Stomach (tissue), 4 donors: ENCODE data around the gene MRPS18A.

Experiments used
- EP300 ChIP-seq: sonication (generic); formaldehyde crosslinking; IDR thresholded peaks from one replicate; pipeline ENCODE4 v1.6.1; 2017; ENCODE audit warnings: antibody characterized with exemption
- POLR2A ChIP-seq, 4 donors: fragments of 450-650 bp; IDR thresholded peaks; one replicate each; pipeline ENCODE4 v1.6.1; 2016; ENCODE audit warnings: antibody characterized with exemption in 4 of 4, control low read depth in 2 of 4, mild to moderate bottlenecking in 1 of 4, moderate library complexity in 1 of 4
- TF ChIP-seq, protein P1 (sequence below), 7 experiments: fragments of 450-650 bp in 4 of 7; fragments of 200-600 bp in 3 of 7; sonication (generic) in 3 of 7; IDR thresholded peaks; one replicate each; pipeline ENCODE4 v1.5.1; 2016 to 2019; ENCODE audit warnings: antibody characterized with exemption in 7 of 7, control low read depth in 2 of 7, mild to moderate bottlenecking in 1 of 7

DNA sequence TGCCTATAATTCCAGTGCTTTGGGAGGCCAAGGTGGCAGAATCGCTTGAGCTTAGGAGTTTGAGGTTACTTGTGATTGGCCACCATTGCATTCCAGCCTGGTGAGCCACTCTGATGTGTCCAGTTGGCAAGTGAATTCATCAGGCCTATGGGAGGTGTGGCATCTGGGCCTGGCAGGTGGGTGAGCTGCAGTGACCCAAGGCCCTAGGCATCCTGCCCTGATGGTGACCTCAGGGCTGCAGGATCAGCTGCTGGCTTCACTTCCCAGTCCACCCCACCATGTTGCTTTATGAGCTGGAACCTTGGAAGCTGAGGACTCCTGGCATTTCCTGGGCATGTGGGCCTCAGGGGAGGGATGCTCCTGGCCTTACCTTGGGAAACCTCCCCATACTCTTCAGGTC is 22.2 kb downstream of the MRPS18A start:
- TF ChIP-seq POLR2A (IDR thresholded peaks at IDR 0.05): no peak
- TF ChIP-seq, protein P1, sequence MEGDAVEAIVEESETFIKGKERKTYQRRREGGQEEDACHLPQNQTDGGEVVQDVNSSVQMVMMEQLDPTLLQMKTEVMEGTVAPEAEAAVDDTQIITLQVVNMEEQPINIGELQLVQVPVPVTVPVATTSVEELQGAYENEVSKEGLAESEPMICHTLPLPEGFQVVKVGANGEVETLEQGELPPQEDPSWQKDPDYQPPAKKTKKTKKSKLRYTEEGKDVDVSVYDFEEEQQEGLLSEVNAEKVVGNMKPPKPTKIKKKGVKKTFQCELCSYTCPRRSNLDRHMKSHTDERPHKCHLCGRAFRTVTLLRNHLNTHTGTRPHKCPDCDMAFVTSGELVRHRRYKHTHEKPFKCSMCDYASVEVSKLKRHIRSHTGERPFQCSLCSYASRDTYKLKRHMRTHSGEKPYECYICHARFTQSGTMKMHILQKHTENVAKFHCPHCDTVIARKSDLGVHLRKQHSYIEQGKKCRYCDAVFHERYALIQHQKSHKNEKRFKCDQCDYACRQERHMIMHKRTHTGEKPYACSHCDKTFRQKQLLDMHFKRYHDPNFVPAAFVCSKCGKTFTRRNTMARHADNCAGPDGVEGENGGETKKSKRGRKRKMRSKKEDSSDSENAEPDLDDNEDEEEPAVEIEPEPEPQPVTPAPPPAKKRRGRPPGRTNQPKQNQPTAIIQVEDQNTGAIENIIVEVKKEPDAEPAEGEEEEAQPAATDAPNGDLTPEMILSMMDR (IDR thresholded peaks at IDR 0.05): no peak
- no peak for TF ChIP-seq EP300
